Mesothelial cell of epicardium (in vitro differentiated cells): ENCODE measurements around the gene MAP1LC3B2. TPM values are rescaled to one million over a fixed set of nuclear protein-coding genes. Genes with fewer than 3 reads are reported as not detected.
A peak's percentile ranks its signal among the peaks of the same experiment; 100 is the strongest.

Source experiments
- DNase-seq, 2 experiments: peaks; one replicate each; pipeline ENCODE4 v3.0.0; 2021; ENCODE audit warnings: low spot score in 2 of 2; ENCODE audit not compliant: unreplicated experiment in 2 of 2
- H3K27ac Mint-ChIP-seq: 2 replicates; pipeline ENCODE4 v1.8.0; 2021; ENCODE audit warnings: mixed read lengths
- H3K27me3 Mint-ChIP-seq: 2 replicates; pipeline ENCODE4 v1.8.0; 2021; ENCODE audit warnings: low read depth, mixed read lengths
- H3K36me3 Mint-ChIP-seq: 2 replicates; pipeline ENCODE4 v1.8.0; 2021; ENCODE audit warnings: mixed read lengths
- H3K4me1 Mint-ChIP-seq: 2 replicates; pipeline ENCODE4 v1.8.0; 2021; ENCODE audit warnings: mixed read lengths
- H3K4me3 Mint-ChIP-seq: 2 replicates; pipeline ENCODE4 v1.8.0; 2021; ENCODE audit warnings: mild to moderate bottlenecking, moderate library complexity, mixed read lengths
- H3K9me3 Mint-ChIP-seq: 2 replicates; pipeline ENCODE4 v1.8.0; 2021; ENCODE audit warnings: mixed read lengths
- total RNA-seq: library from RNA; stranded (reverse); gene quantifications from 3 replicates; pipeline ENCODE4 v1.2.1, GENCODE V29; 2021
- TF ChIP-seq, protein P1 (sequence below): fragments of 200-600 bp; sonication (generic); IDR thresholded peaks from one replicate; pipeline ENCODE4 v1.5.0; 2021; ENCODE audit warnings: antibody characterized with exemption; ENCODE audit not compliant: unreplicated experiment

The MAP1LC3B2 gene
- total RNA-seq, 1 donor from 2014 or later = 4.5 TPM

- H3K4me3 Mint-ChIP-seq = peak overlapping the region; percentile 70
Measured at GRCh38 chr12:116533343-116534251, 25.6 kb upstream of the MAP1LC3B2 start.

GRCh38 chr12:116534311-116535121, 24.7 kb upstream of the MAP1LC3B2 start:
- peaks cover 30% of the 10 kb centered on the region for H3K4me1 Mint-ChIP-seq
- no peaks in the 10 kb centered on the region for H3K27me3 Mint-ChIP-seq
- TF ChIP-seq, protein P1, sequence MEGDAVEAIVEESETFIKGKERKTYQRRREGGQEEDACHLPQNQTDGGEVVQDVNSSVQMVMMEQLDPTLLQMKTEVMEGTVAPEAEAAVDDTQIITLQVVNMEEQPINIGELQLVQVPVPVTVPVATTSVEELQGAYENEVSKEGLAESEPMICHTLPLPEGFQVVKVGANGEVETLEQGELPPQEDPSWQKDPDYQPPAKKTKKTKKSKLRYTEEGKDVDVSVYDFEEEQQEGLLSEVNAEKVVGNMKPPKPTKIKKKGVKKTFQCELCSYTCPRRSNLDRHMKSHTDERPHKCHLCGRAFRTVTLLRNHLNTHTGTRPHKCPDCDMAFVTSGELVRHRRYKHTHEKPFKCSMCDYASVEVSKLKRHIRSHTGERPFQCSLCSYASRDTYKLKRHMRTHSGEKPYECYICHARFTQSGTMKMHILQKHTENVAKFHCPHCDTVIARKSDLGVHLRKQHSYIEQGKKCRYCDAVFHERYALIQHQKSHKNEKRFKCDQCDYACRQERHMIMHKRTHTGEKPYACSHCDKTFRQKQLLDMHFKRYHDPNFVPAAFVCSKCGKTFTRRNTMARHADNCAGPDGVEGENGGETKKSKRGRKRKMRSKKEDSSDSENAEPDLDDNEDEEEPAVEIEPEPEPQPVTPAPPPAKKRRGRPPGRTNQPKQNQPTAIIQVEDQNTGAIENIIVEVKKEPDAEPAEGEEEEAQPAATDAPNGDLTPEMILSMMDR = no peak
- peak overlapping the region; percentile 97 for H3K27ac Mint-ChIP-seq
- H3K9me3 Mint-ChIP-seq = no peaks in the 10 kb centered on the region
- H3K36me3 Mint-ChIP-seq = no peaks in the 10 kb centered on the region
- DNase-seq = peak; percentile 43 to 49
- peak overlapping the region; percentile 70 for H3K4me3 Mint-ChIP-seq

More at GRCh38 chr12:116533343-116534251, 25.6 kb upstream of the MAP1LC3B2 start:
- Mint-ChIP-seq H3K4me1 (peaks cover 29% of the 10 kb centered on the region), H3K27me3 (no peaks in the 10 kb centered on the region), H3K9me3 (no peaks in the 10 kb centered on the region), H3K27ac (peak overlapping the region; percentile 97), H3K36me3 (no peaks in the 10 kb centered on the region)
- DNase-seq = peak; percentile 77 to 88
- TF ChIP-seq, protein P1 = no peak

- Mint-ChIP-seq H3K9me3 (no peaks in the 10 kb centered on the region), H3K27me3 (no peaks in the 10 kb centered on the region), H3K4me1 (peaks cover 37% of the 10 kb centered on the region), H3K36me3 (no peaks in the 10 kb centered on the region), H3K27ac (peak overlapping the region; percentile 97), H3K4me3 (peak overlapping the region; percentile 70)
- no peak for DNase-seq
- TF ChIP-seq, protein P1 = no peak
Measured at GRCh38 chr12:116535241-116535640, 23.9 kb upstream of the MAP1LC3B2 start.

- Mint-ChIP-seq H3K27ac (no peak overlapping the region), H3K4me1 (peaks cover 42% of the 10 kb centered on the region)
Measured at GRCh38 chr12:116537101-116537904, 21.9 kb upstream of the MAP1LC3B2 start.

More at GRCh38 chr12:116537101-116537904, 21.9 kb upstream of the MAP1LC3B2 start:
- no peaks in the 10 kb centered on the region for H3K9me3 Mint-ChIP-seq
- no peaks in the 10 kb centered on the region for H3K27me3 Mint-ChIP-seq
- TF ChIP-seq, protein P1 = no peak
- no peaks in the 10 kb centered on the region for H3K36me3 Mint-ChIP-seq
- no peak overlapping the region for H3K4me3 Mint-ChIP-seq
- DNase-seq = no peak
